WTC11 (cell line): ENCODE results near the gene ARAP3.

Experiments used
- AFF4 ChIP-seq: sonication (generic); formaldehyde crosslinking; IDR thresholded peaks from 2 replicates; pipeline ENCODE4 v1.8.1; 2023; ENCODE audit warnings: mild to moderate bottlenecking, missing genetic modification reagents, borderline replicate concordance
- ATF6 ChIP-seq: sonication (generic); formaldehyde crosslinking; IDR thresholded peaks from 2 replicates; pipeline ENCODE4 v1.8.1; 2023; ENCODE audit warnings: mild to moderate bottlenecking, missing genetic modification reagents
- CTCF ChIP-seq: fragments of 200-600 bp; IDR thresholded peaks from 2 replicates; pipeline ENCODE4 v1.8.0; 2022; ENCODE audit warnings: antibody characterized with exemption
- ESRRA ChIP-seq: sonication (generic); formaldehyde crosslinking; IDR thresholded peaks from 2 replicates; pipeline ENCODE4 v1.8.1; 2022; ENCODE audit warnings: mild to moderate bottlenecking, missing genetic modification reagents, borderline replicate concordance
- NR3C1 ChIP-seq: sonication (generic); formaldehyde crosslinking; conservative IDR thresholded peaks from 2 replicates; pipeline ENCODE4 v1.8.1; 2023; ENCODE audit warnings: low read depth, mild to moderate bottlenecking, missing genetic modification reagents
- SOX15 ChIP-seq: fragments of 250-450 bp; sonication (Bioruptor Pico); IDR thresholded peaks from 2 replicates; pipeline ENCODE4 v1.9.0; 2021; ENCODE audit warnings: mild to moderate bottlenecking
- STAT6 ChIP-seq: sonication (generic); formaldehyde crosslinking; conservative IDR thresholded peaks from 2 replicates; pipeline ENCODE4 v1.8.1; 2023; ENCODE audit warnings: mild to moderate bottlenecking, low read depth, missing genetic modification reagents, moderate library complexity

GRCh38 chr5:141703133-141703561, 21.1 kb upstream of the ARAP3 start:
- no peak for TF ChIP-seq CTCF
- no peak for TF ChIP-seq ESRRA (CRISPR knock-in tag)
- no peak for TF ChIP-seq SOX15 (CRISPR knock-in tag)
- no peak for TF ChIP-seq AFF4
- no peak for TF ChIP-seq NR3C1 (CRISPR knock-in tag)
- TF ChIP-seq STAT6 (CRISPR knock-in tag): no peak
- TF ChIP-seq ATF6: no peak
